Fibroblast of peridontal ligament (primary cell): ENCODE results near the gene HDAC4.

Source experiments
- DNase-seq: peaks from one replicate; pipeline ENCODE4 v3.0.0-alpha.2; 2010; ENCODE audit errors: extremely low read depth

The HDAC4 gene

DNA sequence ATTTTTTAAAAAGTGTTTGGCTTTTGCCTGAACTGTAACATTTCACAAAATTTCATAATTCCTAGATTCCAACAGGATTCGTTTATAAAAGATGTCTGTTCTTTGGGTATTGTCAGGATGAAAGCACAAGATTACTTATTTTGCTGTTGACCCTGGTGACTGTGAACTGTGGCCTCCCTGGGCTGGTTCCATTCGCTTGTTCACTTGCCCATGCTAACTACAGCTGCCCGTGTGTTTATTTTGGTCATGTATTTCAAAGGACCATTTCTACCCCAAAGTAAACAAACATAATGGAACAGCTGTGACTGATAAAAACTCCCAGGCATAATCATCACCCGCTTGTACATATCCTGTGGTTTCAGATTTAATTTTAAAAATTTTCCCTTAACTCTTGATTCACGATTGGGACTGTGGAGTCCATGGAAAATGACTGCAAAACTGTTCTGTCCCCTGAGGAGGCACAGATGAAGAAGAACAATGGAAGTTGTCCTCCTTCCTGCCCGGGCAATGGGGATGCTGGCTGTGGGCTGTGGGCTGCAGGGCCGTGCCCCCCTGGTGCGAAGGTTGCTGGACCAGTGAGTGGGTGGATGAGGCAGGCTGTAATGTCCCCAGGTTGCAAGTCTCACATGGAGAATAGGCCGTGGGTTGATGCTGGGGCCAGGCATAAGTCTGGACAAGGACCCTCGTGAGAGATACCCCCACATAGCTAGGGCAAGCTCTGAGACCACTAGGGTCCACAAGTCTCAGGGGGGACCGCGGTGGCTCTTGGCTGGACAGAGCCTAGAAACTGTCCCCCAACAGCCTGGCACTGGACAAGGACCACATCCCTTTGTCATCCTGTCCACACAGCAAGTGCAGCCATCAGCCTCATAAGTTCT is 28.9 kb upstream of the HDAC4 start:
- DNase-seq: peak; percentile 74

DNA sequence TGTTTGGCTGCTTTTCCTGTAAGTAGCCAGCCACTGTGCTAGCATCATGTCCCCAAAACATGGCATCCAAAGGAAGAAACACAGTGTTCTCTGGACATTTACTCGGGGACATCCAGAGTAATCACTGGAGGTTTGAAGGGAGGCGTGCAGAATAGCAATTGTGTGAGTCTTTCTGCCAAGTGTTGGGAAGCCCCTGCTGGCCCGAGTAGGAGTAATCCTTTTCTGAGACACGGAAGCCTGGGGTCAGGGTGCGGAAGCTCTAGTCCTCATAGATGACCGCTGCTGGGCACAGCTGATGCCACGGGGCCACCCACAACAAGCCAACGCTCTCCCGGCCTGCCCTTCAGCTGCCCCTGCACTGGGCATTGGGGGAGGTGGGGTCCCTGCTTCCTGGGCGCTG is 24.8 kb upstream of the HDAC4 start:
- no peak for DNase-seq

DNA sequence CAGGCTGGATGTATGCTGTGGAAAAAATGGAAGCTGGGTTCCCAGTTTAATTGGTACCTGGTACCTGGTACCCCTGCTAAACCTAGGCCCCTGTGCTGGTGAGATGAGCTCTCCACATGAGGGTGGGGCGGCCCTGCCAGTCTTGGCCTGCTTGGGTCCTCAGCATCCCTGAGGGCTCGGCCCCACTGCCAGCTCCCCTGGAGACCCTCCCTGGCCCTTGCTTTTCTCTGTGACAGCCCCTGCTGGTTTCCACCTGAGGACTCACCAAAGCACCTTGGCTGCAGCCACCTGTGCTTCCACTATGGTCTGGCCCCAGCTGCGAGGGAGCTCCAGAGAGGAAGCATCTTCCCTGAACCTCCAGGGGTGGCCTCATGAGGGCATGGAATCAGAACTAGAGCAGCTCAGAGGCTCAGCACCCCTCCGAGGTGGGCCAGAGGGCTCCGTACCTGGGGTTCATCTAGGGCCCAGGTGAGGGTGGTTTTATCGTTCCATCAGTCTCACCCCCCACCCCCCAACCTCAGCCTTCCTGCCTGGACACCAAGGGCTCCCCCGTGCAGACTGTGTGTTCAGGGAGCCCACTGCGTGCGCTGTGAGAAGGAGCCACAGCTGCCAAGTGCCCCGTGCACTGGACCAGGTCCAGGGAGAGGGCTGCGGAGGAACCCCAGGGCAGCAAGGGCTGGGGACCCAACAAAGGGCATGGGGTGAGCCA is 23.7 kb upstream of the HDAC4 start:
- no peak for DNase-seq

- DNase-seq: no peak
These were observed 22.7 kb upstream of the HDAC4 start for GRCh38 chr2:239423551-239423950.

GRCh38 chr2:239421851-239422250 is 21.0 kb upstream of the HDAC4 start:
- no peak for DNase-seq

DNA sequence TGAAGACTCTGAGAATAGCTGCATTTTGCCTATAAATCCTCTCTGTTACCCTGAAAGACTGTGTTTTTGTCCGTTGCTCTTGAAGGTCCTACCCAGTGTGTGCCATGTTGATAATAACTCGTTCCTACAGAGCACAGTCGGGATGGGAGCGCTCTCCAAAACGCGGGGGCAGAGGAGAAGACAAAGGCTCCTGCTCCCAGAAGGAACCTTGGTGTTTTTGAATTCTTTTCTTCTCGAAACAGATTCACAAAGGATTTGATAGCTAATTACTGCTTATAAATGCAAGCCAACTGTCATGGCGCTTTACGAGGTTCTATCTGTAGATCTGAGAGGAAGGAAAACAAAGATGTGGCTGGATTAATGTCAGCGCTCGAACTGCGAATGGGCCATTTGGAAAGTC is 19.3 kb upstream of the HDAC4 start:
- DNase-seq: no peak

DNA sequence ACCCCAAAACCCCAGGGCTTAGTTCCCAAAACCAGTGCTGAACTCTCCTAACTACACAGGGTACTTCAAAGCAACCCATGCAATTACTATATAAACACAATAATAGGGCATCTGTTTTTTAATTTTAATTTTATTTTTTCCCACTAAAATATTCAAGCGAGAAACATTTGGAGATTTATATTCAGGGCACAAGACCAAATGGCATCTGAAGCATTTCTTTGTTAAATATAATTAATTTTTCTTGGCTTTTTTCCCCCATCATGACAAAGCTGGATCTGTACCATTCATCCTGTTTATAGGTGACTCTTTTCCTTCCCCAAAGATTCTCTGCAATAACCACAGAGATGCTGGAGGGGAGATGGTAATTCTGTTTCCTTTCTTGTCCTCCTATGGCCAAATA is 18.1 kb upstream of the HDAC4 start:
- DNase-seq: no peak

DNA sequence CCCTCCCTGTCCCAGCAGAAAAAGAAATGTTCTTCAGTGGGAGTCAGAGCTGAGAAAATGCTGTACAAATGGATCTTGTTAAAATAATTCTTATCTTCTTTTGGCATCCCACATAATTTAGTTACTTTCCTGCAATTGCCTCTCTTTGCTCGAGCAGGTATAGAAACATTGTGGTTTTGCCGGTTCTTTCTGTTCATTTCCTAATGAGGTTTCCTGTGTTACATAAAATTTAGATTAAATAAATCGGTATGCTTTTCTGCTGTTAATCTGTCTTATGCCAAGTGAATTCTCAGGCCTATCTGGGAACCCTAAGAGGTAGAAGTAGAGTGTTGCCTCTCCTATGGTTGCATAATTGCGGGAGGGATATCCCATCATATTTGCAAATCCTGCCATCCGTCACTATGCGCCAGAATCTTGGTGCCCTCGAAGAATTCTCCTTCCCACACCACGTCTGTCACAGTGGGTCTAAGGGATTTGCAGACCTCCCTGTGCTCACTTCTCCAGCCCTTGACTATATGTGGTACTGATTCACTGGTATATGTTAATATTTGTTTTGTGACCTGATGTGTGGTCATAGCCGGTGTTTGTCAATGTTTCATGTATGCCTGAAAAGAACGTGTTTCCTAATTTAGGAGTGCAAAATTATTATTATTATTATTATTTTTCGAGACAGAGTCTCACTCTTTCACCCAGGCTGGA is 12.2 kb upstream of the HDAC4 start:
- DNase-seq: no peak

- no peak for DNase-seq
These were observed 10.9 kb upstream of the HDAC4 start for GRCh38 chr2:239411549-239412319.

DNA sequence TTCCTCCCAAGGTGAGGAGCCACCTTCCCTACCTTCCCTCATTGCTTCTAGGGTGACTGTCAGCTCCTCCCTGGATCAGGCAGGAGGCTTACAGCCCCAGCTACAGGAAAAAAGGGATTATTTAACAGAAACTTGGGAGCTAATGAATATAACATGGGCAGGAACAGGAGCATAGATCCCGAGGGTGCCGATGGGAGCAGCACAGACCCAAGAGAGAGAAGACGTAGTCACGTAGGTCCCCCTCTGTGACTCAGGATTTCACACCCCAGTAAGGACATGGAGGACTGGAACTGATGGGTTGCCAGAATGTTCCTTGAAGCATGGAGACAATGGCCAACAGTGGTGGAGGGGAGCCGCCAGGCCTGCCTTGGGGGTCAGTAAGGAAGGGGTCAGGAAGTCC is 10.3 kb upstream of the HDAC4 start:
- no peak for DNase-seq

- no peak for DNase-seq
These were observed 9.2 kb upstream of the HDAC4 start for GRCh38 chr2:239409976-239410375.

- DNase-seq: no peak
These were observed 6.3 kb upstream of the HDAC4 start for GRCh38 chr2:239407112-239407511.

GRCh38 chr2:239406316-239406995 is 5.6 kb upstream of the HDAC4 start:
- DNase-seq: no peak

- DNase-seq: no peak
These were observed 4.3 kb upstream of the HDAC4 start for GRCh38 chr2:239405071-239405470.

- DNase-seq: no peak
These were observed 1.8 kb upstream of the HDAC4 start for GRCh38 chr2:239402666-239403065.

DNA sequence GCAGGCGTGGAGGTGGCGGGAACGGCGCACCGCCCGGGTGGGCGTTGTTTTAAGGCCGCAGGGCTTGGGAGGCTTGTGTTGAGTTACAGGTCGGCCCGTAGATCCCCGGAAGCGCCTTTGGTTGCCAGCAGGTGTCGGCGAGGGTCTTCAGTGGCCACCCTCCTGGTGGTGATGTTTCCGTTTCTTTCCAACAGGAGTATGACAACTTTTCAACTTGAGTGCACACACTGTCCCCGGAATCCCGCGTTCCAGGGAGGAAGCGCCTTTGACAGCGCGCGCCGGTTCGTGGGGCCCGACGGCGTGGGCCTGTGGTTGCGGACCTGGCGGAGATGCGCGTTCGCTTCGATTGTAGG is 1.0 kb upstream of the HDAC4 start:
- no peak for DNase-seq

DNA sequence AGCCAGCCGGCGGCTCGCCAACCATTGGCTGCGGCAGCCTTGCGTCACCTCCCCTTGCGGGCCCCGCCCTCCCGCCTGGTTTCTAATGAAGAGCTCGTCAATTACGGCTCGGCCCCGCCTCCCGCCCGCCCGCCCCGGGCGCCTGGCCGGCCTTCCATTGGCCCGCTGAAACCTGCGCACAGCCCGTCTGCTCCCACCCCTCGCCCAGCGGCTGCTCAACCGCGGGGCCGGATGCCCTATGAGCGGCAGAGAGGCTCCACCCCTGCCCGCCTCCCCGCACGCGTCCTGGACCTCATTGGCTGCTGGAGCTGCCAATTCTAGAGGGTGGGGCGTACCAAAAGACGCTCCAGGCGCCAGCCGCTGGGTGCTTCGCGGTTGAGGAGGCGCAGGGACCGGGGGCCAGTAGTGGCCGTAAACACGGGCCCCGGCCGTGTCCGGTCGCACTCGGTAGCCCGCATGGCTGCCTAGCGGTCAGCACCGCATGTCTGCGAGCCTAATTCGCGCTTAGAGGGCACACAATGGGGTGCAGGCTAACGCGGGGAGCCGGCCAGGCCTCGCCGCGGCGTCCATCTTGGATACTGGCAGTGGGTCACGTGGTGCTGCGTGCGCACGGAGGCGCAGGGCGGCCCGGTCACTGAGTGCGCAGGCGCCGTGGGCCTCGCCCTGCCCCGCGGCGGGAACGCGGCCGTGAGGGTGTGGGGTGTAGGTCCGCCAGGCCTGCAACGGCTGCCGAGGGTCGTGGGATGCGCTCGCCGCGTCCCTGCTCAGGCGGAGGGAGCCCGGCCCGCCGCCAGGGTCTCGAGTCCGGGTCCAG is 454 bp upstream of the HDAC4 start:
- DNase-seq: peak; percentile 97

- no peak for DNase-seq
These were observed 762 bp downstream of the HDAC4 start for GRCh38 chr2:239399921-239400595.

GRCh38 chr2:239399433-239399920 is 1.3 kb downstream of the HDAC4 start:
- peak; percentile 20 for DNase-seq

GRCh38 chr2:239398521-239398921 is 2.3 kb downstream of the HDAC4 start:
- DNase-seq: no peak
